Measurements from ENCODE around the gene TBC1D12.

The TBC1D12 gene

GRCh38 chr10:94481410-94481809 is 79.1 kb downstream of the TBC1D12 start:
- H3K9ac ChIP-seq (ENCODE audit: insufficient read length, low read depth): no peak overlapping the region
- H3K36me3 ChIP-seq (ENCODE audit: insufficient read depth, insufficient read length, low read length): no peaks in the 10 kb centered on the region
- H3K4me3 ChIP-seq (ENCODE audit: insufficient read length, low read depth): no peak overlapping the region
- H3K27me3 ChIP-seq (ENCODE audit: insufficient read depth, insufficient read length): no peaks in the 10 kb centered on the region
- no peaks in the 10 kb centered on the region for H3K9me3 ChIP-seq (ENCODE audit: insufficient read depth, low read length)
- no peaks in the 10 kb centered on the region for H3K4me1 ChIP-seq (ENCODE audit: insufficient read depth, insufficient read length)
- DNase-seq (ENCODE audit: low read depth, low spot score): no peak
- no peak for TF ChIP-seq ZNF274 (IDR thresholded peaks at IDR 0.05; ENCODE audit: low read depth, low read length)
- TF ChIP-seq YY1 (IDR thresholded peaks at IDR 0.05; ENCODE audit: insufficient read depth, insufficient read length): no peak
- no peak for TF ChIP-seq SUZ12 (IDR thresholded peaks at IDR 0.05; ENCODE audit: extremely low read depth, insufficient read depth, insufficient read length)

- H3K4me3 ChIP-seq (ENCODE audit: insufficient read length, low read depth): no peak overlapping the region
- peaks cover 2% of the 10 kb centered on the region for H3K4me1 ChIP-seq (ENCODE audit: insufficient read depth, insufficient read length)
Observed at GRCh38 chr10:94483970-94484369, 81.6 kb downstream of the TBC1D12 start.

GRCh38 chr10:94485094-94485493 is 82.8 kb downstream of the TBC1D12 start:
- H3K4me1 ChIP-seq (ENCODE audit: insufficient read depth, insufficient read length): peaks cover 4% of the 10 kb centered on the region
- no peak for DNase-seq (ENCODE audit: low read depth, low spot score)
- no peak overlapping the region for H3K4me3 ChIP-seq (ENCODE audit: insufficient read length, low read depth)
- H3K9ac ChIP-seq (ENCODE audit: insufficient read length, low read depth): no peak overlapping the region
- no peaks in the 10 kb centered on the region for H3K36me3 ChIP-seq (ENCODE audit: insufficient read depth, insufficient read length, low read length)
- no peaks in the 10 kb centered on the region for H3K27me3 ChIP-seq (ENCODE audit: insufficient read depth, insufficient read length)
- H3K9me3 ChIP-seq (ENCODE audit: insufficient read depth, low read length): no peaks in the 10 kb centered on the region
- no peak for TF ChIP-seq YY1 (IDR thresholded peaks at IDR 0.05; ENCODE audit: insufficient read depth, insufficient read length)
- TF ChIP-seq ZNF274 (IDR thresholded peaks at IDR 0.05; ENCODE audit: low read depth, low read length): no peak
- no peak for TF ChIP-seq SUZ12 (IDR thresholded peaks at IDR 0.05; ENCODE audit: extremely low read depth, insufficient read depth, insufficient read length)

More at GRCh38 chr10:94483970-94484369, 81.6 kb downstream of the TBC1D12 start:
- no peak for DNase-seq (ENCODE audit: low read depth, low spot score)
- Histone ChIP-seq H3K9me3 (ENCODE audit: insufficient read depth, low read length) (no peaks in the 10 kb centered on the region), H3K36me3 (ENCODE audit: insufficient read depth, insufficient read length, low read length) (no peaks in the 10 kb centered on the region), H3K27me3 (ENCODE audit: insufficient read depth, insufficient read length) (no peaks in the 10 kb centered on the region), H3K9ac (ENCODE audit: insufficient read length, low read depth) (no peak overlapping the region)
- TF ChIP-seq ZNF274 (IDR thresholded peaks at IDR 0.05; ENCODE audit: low read depth, low read length) (no peak), YY1 (IDR thresholded peaks at IDR 0.05; ENCODE audit: insufficient read depth, insufficient read length) (no peak), SUZ12 (IDR thresholded peaks at IDR 0.05; ENCODE audit: extremely low read depth, insufficient read depth, insufficient read length) (no peak)

- H3K4me1 ChIP-seq (ENCODE audit: insufficient read depth, insufficient read length): peaks cover 4% of the 10 kb centered on the region
- H3K9me3 ChIP-seq (ENCODE audit: insufficient read depth, low read length): no peaks in the 10 kb centered on the region
- H3K4me3 ChIP-seq (ENCODE audit: insufficient read length, low read depth): no peak overlapping the region
- no peaks in the 10 kb centered on the region for H3K36me3 ChIP-seq (ENCODE audit: insufficient read depth, insufficient read length, low read length)
- no peak overlapping the region for H3K9ac ChIP-seq (ENCODE audit: insufficient read length, low read depth)
- no peaks in the 10 kb centered on the region for H3K27me3 ChIP-seq (ENCODE audit: insufficient read depth, insufficient read length)
- TF ChIP-seq SUZ12 (IDR thresholded peaks at IDR 0.05; ENCODE audit: extremely low read depth, insufficient read depth, insufficient read length) (no peak), ZNF274 (IDR thresholded peaks at IDR 0.05; ENCODE audit: low read depth, low read length) (no peak), YY1 (IDR thresholded peaks at IDR 0.05; ENCODE audit: insufficient read depth, insufficient read length) (no peak)
- DNase-seq (ENCODE audit: low read depth, low spot score): no peak
Observed at GRCh38 chr10:94487575-94487974, 85.2 kb downstream of the TBC1D12 start.

GRCh38 chr10:94489107-94489506 is 86.8 kb downstream of the TBC1D12 start:
- Histone ChIP-seq H3K4me1 (ENCODE audit: insufficient read depth, insufficient read length) (peaks cover 4% of the 10 kb centered on the region), H3K36me3 (ENCODE audit: insufficient read depth, insufficient read length, low read length) (no peaks in the 10 kb centered on the region), H3K9ac (ENCODE audit: insufficient read length, low read depth) (no peak overlapping the region), H3K9me3 (ENCODE audit: insufficient read depth, low read length) (no peaks in the 10 kb centered on the region), H3K27me3 (ENCODE audit: insufficient read depth, insufficient read length) (no peaks in the 10 kb centered on the region), H3K4me3 (ENCODE audit: insufficient read length, low read depth) (no peak overlapping the region)
- DNase-seq (ENCODE audit: low read depth, low spot score): no peak
- no peak for TF ChIP-seq YY1 (IDR thresholded peaks at IDR 0.05; ENCODE audit: insufficient read depth, insufficient read length)
- no peak for TF ChIP-seq SUZ12 (IDR thresholded peaks at IDR 0.05; ENCODE audit: extremely low read depth, insufficient read depth, insufficient read length)
- TF ChIP-seq ZNF274 (IDR thresholded peaks at IDR 0.05; ENCODE audit: low read depth, low read length): no peak

- H3K27me3 ChIP-seq (ENCODE audit: insufficient read depth, insufficient read length): no peaks in the 10 kb centered on the region
- H3K9ac ChIP-seq (ENCODE audit: insufficient read length, low read depth): no peak overlapping the region
- TF ChIP-seq ZNF274 (IDR thresholded peaks at IDR 0.05; ENCODE audit: low read depth, low read length) (no peak), YY1 (IDR thresholded peaks at IDR 0.05; ENCODE audit: insufficient read depth, insufficient read length) (no peak), SUZ12 (IDR thresholded peaks at IDR 0.05; ENCODE audit: extremely low read depth, insufficient read depth, insufficient read length) (no peak)
- H3K36me3 ChIP-seq (ENCODE audit: insufficient read depth, insufficient read length, low read length): no peaks in the 10 kb centered on the region
- no peak for DNase-seq (ENCODE audit: low read depth, low spot score)
- H3K4me1 ChIP-seq (ENCODE audit: insufficient read depth, insufficient read length): peaks cover 4% of the 10 kb centered on the region
- H3K4me3 ChIP-seq (ENCODE audit: insufficient read length, low read depth): no peak overlapping the region
- H3K9me3 ChIP-seq (ENCODE audit: insufficient read depth, low read length): no peaks in the 10 kb centered on the region
Observed at GRCh38 chr10:94489976-94490788, 87.8 kb downstream of the TBC1D12 start.

GRCh38 chr10:94490789-94491039 is 88.4 kb downstream of the TBC1D12 start:
- TF ChIP-seq SUZ12 (IDR thresholded peaks at IDR 0.05; ENCODE audit: extremely low read depth, insufficient read depth, insufficient read length) (no peak), ZNF274 (IDR thresholded peaks at IDR 0.05; ENCODE audit: low read depth, low read length) (no peak), YY1 (IDR thresholded peaks at IDR 0.05; ENCODE audit: insufficient read depth, insufficient read length) (no peak)
- no peaks in the 10 kb centered on the region for H3K36me3 ChIP-seq (ENCODE audit: insufficient read depth, insufficient read length, low read length)
- H3K27me3 ChIP-seq (ENCODE audit: insufficient read depth, insufficient read length): no peaks in the 10 kb centered on the region
- H3K4me3 ChIP-seq (ENCODE audit: insufficient read length, low read depth): no peak overlapping the region
- peaks cover 4% of the 10 kb centered on the region for H3K4me1 ChIP-seq (ENCODE audit: insufficient read depth, insufficient read length)
- H3K9ac ChIP-seq (ENCODE audit: insufficient read length, low read depth): no peak overlapping the region
- DNase-seq (ENCODE audit: low read depth, low spot score): no peak
- no peaks in the 10 kb centered on the region for H3K9me3 ChIP-seq (ENCODE audit: insufficient read depth, low read length)
